Measurements from ENCODE around the gene PLK1. TPM values are rescaled to one million over a fixed set of nuclear protein-coding genes. Genes with fewer than 3 reads are reported as not detected.
"Not testable (repeated sequence)": the region's sequence is repeated elsewhere in the genome, so short reads cannot be mapped to it uniquely, and the experiment has no call there.

PLK1 gene
- total RNA-seq: 8.1 TPM

GRCh38 chr16:23678430-23679273 lies at the start of gene PLK1:
PLK1 (plus strand) TSS chr16:23678889; CDS start chr16:23678933, 44 bp downstream.
- TF ChIP-seq POLR2AphosphoS5 (IDR thresholded peaks at IDR 0.05; ENCODE audit: insufficient read depth in 1 of 2, low read depth in 1 of 2) (peak; percentile 44 to 77), POLR2A (IDR thresholded peaks at IDR 0.05) (no peak)
- peaks cover 0 to 3% of the 10 kb centered on the region in 2 donors for H3K36me3 ChIP-seq
- no peak for DNase-seq (ENCODE audit: extremely low spot score in 2 of 2)
- no peaks in the 10 kb centered on the region for H3K9me3 ChIP-seq
- peaks cover 20% of the 10 kb centered on the region for H3K4me1 ChIP-seq
- H3K27ac ChIP-seq: peak within 1 kb of the TSS; percentile 28
- H3K4me3 ChIP-seq: peak within 1 kb of the TSS; percentile 48 to 57
- intact Hi-C loops (cut with DNase I): no loop called here
- H3K27me3 ChIP-seq: no peaks in the 10 kb centered on the region

- H3K27me3 ChIP-seq: no peaks in the 10 kb centered on the region
- peaks cover 0 to 54% of the 10 kb centered on the region in 2 donors for H3K36me3 ChIP-seq
- no peak overlapping the region for H3K4me3 ChIP-seq
- H3K4me1 ChIP-seq: peaks cover 5% of the 10 kb centered on the region
- no peak for DNase-seq (ENCODE audit: extremely low spot score in 2 of 2)
- peak overlapping the region; percentile 38 for H3K27ac ChIP-seq
- no peaks in the 10 kb centered on the region for H3K9me3 ChIP-seq
- TF ChIP-seq POLR2AphosphoS5 (IDR thresholded peaks at IDR 0.05; ENCODE audit: insufficient read depth in 1 of 2, low read depth in 1 of 2) (peak in 1 of 2 donors; percentile 40), POLR2A (IDR thresholded peaks at IDR 0.05) (no peak)
- intact Hi-C loops (cut with DNase I): no loop called here
Observed at GRCh38 chr16:23629516-23629915, 49.2 kb upstream of the PLK1 start.

- DNase-seq (ENCODE audit: extremely low spot score in 2 of 2); H3K4me3 ChIP-seq; H3K27me3 ChIP-seq; H3K4me1 ChIP-seq; intact Hi-C loops (cut with DNase I); H3K27ac ChIP-seq; H3K9me3 ChIP-seq: not testable (repeated sequence)
- H3K36me3 ChIP-seq: peaks cover 0 to 54% of the 10 kb centered on the region in 2 donors
Observed at GRCh38 chr16:23631874-23632273, 46.8 kb upstream of the PLK1 start.

GRCh38 chr16:23634461-23635036 lies 44.1 kb upstream of the PLK1 start:
- Histone ChIP-seq H3K9me3 (no peaks in the 10 kb centered on the region), H3K36me3 (peaks cover 0 to 52% of the 10 kb centered on the region in 2 donors), H3K27ac (no peak overlapping the region), H3K27me3 (no peaks in the 10 kb centered on the region), H3K4me3 (no peak overlapping the region), H3K4me1 (peaks cover 5% of the 10 kb centered on the region)
- intact Hi-C loops (cut with DNase I): no loop called here
- no peak for DNase-seq (ENCODE audit: extremely low spot score in 2 of 2)
- no peak for TF ChIP-seq CTCF (IDR thresholded peaks at IDR 0.05)
- no peak for TF ChIP-seq POLR2A (IDR thresholded peaks at IDR 0.05)
- TF ChIP-seq POLR2AphosphoS5 (IDR thresholded peaks at IDR 0.05; ENCODE audit: insufficient read depth in 1 of 2, low read depth in 1 of 2): no peak

- H3K36me3 ChIP-seq: peaks cover 0 to 44% of the 10 kb centered on the region in 2 donors
- intact Hi-C loops (cut with DNase I): no loop called here
- H3K4me3 ChIP-seq: no peak overlapping the region
- no peaks in the 10 kb centered on the region for H3K27me3 ChIP-seq
- H3K27ac ChIP-seq: no peak overlapping the region
- TF ChIP-seq CTCF (IDR thresholded peaks at IDR 0.05) (no peak), POLR2AphosphoS5 (IDR thresholded peaks at IDR 0.05; ENCODE audit: insufficient read depth in 1 of 2, low read depth in 1 of 2) (no peak), POLR2A (IDR thresholded peaks at IDR 0.05) (no peak)
- H3K9me3 ChIP-seq: no peaks in the 10 kb centered on the region
- no peak for DNase-seq (ENCODE audit: extremely low spot score in 2 of 2)
- H3K4me1 ChIP-seq: peaks cover 12% of the 10 kb centered on the region
Observed at GRCh38 chr16:23635958-23636357, 42.7 kb upstream of the PLK1 start.

GRCh38 chr16:23640615-23640930 lies 38.1 kb upstream of the PLK1 start:
- peaks cover 28% of the 10 kb centered on the region for H3K4me1 ChIP-seq
- peak overlapping the region; percentile 84 for H3K27ac ChIP-seq
- no peak for DNase-seq (ENCODE audit: extremely low spot score in 2 of 2)
- no peaks in the 10 kb centered on the region for H3K9me3 ChIP-seq
- H3K36me3 ChIP-seq: peaks cover 0 to 38% of the 10 kb centered on the region in 2 donors
- H3K27me3 ChIP-seq: no peaks in the 10 kb centered on the region
- intact Hi-C loops (cut with DNase I): no loop called here
- TF ChIP-seq POLR2AphosphoS5 (IDR thresholded peaks at IDR 0.05; ENCODE audit: insufficient read depth in 1 of 2, low read depth in 1 of 2) (no peak), CTCF (IDR thresholded peaks at IDR 0.05) (peak in 1 of 3 experiments; percentile 4), POLR2A (IDR thresholded peaks at IDR 0.05) (no peak)
- peak overlapping the region; percentile 82 to 97 for H3K4me3 ChIP-seq

Measured in vagina (tissue), 2 donors.